H7 (cell line): Measurements from ENCODE around the gene COMP. TPM values are rescaled to one million over a fixed set of nuclear protein-coding genes. Genes with fewer than 3 reads are reported as not detected.

ENCODE experiments used
- DNase-seq: peaks from one replicate; pipeline ENCODE4 v3.0.0; 2012
- H3K27me3 ChIP-seq: 2 replicates; pipeline ENCODE4 v1.6.0; 2011; ENCODE audit warnings: mild to moderate bottlenecking, low read length; ENCODE audit not compliant: control insufficient read depth, insufficient read depth
- H3K36me3 ChIP-seq: replicated peaks from 2 replicates; pipeline ENCODE4 v1.5.1; 2011; ENCODE audit warnings: low read length; ENCODE audit not compliant: control insufficient read depth, insufficient read depth
- H3K4me3 ChIP-seq: 2 replicates; pipeline ENCODE4 v1.5.1; 2011; ENCODE audit warnings: low read depth, mild to moderate bottlenecking, control low read depth, low read length, moderate library complexity; ENCODE audit not compliant: insufficient read depth
- total RNA-seq: library from RNA; depleted of rRNA; stranded (reverse); fragments of >200 nt; shearing (Covaris generic); gene quantifications from 2 replicates; pipeline ENCODE4 v1.2.3, GENCODE V29; 2014

Gene COMP
- total RNA-seq, 1 experiment from 2014 or later = not detected

DNA sequence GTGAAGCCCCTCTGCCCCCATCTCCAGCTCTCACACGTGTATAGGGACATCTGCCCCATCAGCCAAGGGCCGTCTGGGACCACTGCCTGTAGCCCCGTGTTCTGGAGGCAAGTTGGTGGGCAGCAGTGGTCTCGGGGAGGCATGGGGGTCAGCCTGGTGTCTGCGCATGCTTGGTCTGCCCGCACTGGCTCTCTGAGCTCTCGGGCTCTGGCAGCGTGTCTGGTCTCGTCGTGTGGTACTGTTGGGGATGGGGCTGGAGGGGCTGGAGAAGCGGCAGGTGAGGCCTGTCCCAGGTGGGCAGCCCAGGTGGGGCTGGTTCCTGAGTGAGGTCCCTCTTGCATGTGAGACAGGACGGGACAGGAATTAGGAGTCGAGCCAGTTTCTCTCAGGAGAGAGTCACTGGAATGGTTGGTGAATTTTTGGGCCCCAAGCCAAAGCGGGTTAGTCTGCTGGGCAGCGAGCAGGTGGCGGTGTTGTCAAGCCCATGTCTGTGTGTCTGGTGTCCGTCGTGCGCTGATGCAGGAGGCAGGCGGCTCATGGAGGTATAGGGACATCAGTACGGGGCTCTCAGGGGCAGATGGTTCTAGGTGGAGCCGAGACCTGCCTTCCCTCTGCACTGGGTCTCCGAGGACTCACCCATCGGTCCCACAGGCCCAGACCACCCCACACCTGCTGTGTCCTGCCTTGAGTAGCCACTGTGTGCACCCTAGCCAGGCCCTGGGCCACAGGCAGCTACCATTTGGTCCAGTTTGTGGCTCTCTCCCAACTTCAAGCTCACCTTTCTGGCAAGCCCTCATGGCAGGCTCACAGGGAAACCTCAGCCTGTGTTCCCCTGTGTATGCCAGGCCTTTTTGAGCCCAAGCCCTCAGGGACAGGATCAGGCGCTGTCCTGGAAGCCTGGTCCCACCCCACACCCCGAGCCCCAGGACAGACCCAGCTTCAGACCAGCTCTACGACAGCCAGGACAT lies 18.2 kb downstream of the COMP start:
- no peaks in the 10 kb centered on the region for H3K36me3 ChIP-seq
- H3K27me3 ChIP-seq = peaks cover 35% of the 10 kb centered on the region
- H3K4me3 ChIP-seq = no peak overlapping the region
- DNase-seq = peak; percentile 59

- H3K4me3 ChIP-seq = no peak overlapping the region
- no peaks in the 10 kb centered on the region for H3K36me3 ChIP-seq
- peaks cover 26% of the 10 kb centered on the region for H3K27me3 ChIP-seq
- DNase-seq = peak; percentile 89
These were observed 19.5 kb downstream of the COMP start for GRCh38 chr19:18771328-18772242.

GRCh38 chr19:18770663-18771327 lies 20.3 kb downstream of the COMP start:
- H3K4me3 ChIP-seq = no peak overlapping the region
- no peak for DNase-seq
- H3K36me3 ChIP-seq = no peaks in the 10 kb centered on the region
- H3K27me3 ChIP-seq = peaks cover 20% of the 10 kb centered on the region

DNA sequence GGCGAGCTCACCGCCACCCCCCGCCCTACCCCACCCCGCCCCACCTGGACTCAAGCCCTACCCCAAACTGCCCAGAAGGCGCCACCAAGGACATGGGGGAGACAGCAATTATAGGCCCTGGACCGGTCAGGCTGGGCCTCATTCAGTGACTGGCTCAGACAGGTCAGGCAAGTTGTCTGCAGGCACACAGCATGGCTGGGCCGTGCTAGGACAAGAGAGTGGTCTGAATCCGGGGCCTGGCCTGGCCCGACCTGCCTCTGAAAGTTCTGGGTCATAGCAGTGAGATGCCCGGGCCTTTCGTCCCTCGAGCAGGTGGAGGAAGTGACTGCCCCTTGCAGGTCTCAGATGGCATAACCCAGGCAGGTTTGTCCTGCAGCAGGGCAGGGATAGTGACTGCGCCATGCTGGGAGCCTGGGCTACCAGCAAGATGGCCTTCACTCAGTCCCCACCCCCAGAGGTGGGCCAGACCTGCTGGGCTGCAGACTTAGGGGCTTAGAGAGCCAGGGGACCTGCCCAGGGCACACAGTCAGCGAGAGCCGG lies 21.0 kb downstream of the COMP start:
- peak; percentile 79 for DNase-seq
- Histone ChIP-seq H3K4me3 (no peak overlapping the region), H3K36me3 (no peaks in the 10 kb centered on the region), H3K27me3 (peaks cover 20% of the 10 kb centered on the region)

DNA sequence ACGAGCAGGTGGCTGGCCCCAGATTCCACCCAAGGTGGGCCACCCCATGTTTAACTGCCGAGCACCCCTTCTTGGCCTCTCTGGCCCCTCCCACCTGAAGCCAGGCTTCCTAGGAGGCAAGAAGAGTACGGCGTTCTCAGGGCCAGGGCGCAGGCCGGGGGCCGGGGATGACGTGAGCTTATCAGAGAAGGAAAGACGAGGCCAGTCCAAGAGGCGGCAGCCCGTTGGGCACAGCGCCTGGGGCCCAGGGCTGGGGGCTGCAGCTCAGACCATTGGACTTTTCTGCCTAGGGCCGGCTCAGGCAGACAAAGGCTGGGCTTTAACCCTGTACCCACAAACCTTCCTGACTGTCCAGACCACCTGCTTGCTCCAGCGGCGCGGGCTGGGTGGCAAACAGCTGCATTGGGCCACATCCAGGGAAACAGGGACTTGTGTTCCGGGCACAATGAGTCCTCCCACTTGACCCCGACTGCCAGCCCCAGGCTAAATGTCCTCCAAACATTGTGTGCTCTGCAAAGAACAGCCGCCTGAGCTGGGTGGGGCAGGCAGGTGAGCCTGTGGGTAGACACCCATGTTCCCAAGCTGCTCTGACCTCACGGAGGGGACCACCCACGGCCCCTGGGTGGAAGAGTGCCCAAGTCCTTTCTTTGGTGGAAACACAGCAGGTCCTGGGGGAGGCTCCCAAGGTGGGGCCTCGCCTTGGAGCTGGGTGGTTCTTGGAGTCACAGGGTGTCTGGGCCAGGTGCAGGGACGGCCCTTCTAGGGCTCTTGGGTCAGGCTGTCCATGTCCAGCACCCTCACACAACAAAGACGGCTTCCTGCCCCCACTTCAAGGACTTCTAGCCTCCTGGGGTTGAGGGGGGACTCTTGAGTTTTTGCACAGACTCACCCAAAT lies 21.9 kb downstream of the COMP start:
- H3K4me3 ChIP-seq = no peak overlapping the region
- DNase-seq = no peak
- peaks cover 19% of the 10 kb centered on the region for H3K27me3 ChIP-seq
- no peaks in the 10 kb centered on the region for H3K36me3 ChIP-seq

GRCh38 chr19:18768046-18768771 lies 22.9 kb downstream of the COMP start:
- DNase-seq = peak; percentile 93
- H3K36me3 ChIP-seq = no peaks in the 10 kb centered on the region
- H3K27me3 ChIP-seq = peaks cover 14% of the 10 kb centered on the region
- H3K4me3 ChIP-seq = no peak overlapping the region

- peaks cover 1% of the 10 kb centered on the region for H3K27me3 ChIP-seq
- no peak for DNase-seq
- H3K4me3 ChIP-seq = no peak overlapping the region
- H3K36me3 ChIP-seq = no peaks in the 10 kb centered on the region
These were observed 25.9 kb downstream of the COMP start for GRCh38 chr19:18765224-18765623.

DNA sequence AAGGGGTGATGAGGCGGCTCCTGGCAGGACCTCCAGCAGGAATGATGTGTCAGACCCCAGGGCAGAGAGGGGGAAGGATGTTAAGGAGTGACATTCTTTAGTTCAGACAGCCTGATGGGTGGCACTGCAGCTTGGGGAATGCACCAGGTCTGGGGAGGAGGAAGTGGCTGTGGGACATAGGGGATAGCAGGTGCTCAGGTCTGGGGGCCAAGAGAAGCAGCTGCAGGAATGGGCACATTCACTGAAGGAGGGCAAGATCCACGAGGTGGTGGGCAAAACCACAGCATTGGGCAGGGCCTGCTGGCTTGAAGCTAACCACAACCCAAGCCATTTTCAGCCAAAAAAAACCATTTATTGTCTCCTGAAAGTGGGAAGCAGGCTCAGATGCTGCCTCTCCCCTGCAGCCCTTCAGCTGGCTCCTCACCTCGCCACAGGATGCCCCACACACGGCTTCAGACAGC lies 26.5 kb downstream of the COMP start:
- Histone ChIP-seq H3K27me3 (peaks cover under 1% of the 10 kb centered on the region), H3K4me3 (no peak overlapping the region)
- DNase-seq = no peak

GRCh38 chr19:18763674-18764590 lies 27.2 kb downstream of the COMP start:
- Histone ChIP-seq H3K27me3 (no peaks in the 10 kb centered on the region; the same call in none of the 2 replicates), H3K4me3 (no peak overlapping the region), H3K36me3 (no peaks in the 10 kb centered on the region)
- DNase-seq = no peak

More for the DNA sequence above, 26.5 kb downstream of the COMP start:
- no peaks in the 10 kb centered on the region for H3K36me3 ChIP-seq

DNA sequence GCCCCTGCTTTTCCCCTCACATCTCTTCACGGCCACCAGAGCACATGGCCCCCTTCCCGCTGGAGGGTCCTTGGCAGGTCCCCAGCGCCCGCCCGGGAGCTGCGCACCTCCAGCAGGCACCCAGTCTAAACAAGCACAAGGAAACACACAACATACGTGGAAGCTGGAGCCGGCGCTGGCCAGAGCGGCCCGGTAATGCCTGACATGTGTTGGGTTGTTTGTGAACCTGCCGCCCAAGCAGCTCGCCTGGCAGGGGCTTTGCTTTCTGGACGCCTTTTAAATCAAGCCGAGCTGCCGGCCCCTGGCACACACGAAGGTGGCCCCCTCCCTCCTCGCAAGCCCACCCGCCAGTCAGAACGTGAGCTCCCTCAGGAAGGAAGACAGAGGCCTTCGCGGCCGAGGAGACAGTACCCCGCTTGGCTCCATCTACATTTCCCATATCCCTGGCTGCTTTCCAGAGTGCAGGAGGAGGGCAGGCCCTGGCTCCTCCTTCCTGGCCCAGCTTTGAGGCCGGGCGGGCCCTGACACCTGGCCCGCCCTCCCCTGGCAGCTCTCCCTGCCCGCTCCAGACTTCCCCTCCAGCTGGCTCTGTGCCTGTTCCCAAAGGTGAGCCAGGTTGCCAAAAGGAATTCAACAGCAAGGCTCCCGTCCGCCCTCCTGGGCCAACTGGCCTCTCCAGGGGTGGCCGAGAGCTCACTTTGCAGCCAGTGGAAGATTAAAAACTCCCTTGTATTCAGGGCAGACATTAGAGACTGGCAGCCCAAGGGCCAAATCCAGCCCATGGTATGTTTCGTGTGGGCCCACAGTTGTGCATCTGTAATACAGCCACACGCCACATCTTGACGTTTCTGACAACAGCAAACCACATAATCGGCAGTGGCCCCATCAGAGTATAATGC lies 28.7 kb downstream of the COMP start:
- H3K4me3 ChIP-seq = no peak overlapping the region
- no peaks in the 10 kb centered on the region; the same call in none of the 2 replicates for H3K27me3 ChIP-seq
- DNase-seq = peak; percentile 92

GRCh38 chr19:18761531-18762110 lies 29.5 kb downstream of the COMP start:
- H3K4me3 ChIP-seq = no peak overlapping the region
- no peaks in the 10 kb centered on the region for H3K36me3 ChIP-seq
- no peak for DNase-seq

More for the DNA sequence above, 28.7 kb downstream of the COMP start:
- no peaks in the 10 kb centered on the region for H3K36me3 ChIP-seq

More at GRCh38 chr19:18761531-18762110, 29.5 kb downstream of the COMP start:
- H3K27me3 ChIP-seq = no peaks in the 10 kb centered on the region; the same call in none of the 2 replicates
